ENCODE data around the gene FRS2.

Gene FRS2

DNA sequence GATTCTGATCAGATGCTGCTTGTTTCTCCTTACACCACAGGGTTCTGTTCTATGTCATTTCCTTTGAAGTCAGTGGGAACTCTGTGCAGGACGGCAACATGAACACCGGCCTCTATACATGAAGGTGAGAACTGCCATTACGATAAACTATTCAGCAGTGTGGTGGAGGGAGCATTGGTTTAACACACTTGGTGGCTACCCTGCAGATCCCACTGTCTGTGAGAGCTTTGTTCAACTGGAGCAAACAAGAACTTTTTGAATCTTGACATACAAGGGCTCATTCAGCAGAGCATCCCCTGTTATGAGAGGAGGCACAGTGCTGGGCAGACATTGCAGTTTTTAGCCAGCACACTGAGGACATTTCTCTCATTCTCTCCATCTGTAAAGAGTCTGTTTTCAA, 10.7 kb upstream of the FRS2 start:
- in situ Hi-C loops (cut with HindIII; ENCODE audit: low sequenced_read_pairs), result no loop called here

- in situ Hi-C loops (cut with HindIII; ENCODE audit: low sequenced_read_pairs), result loop anchor here (10.0 kb wide), 1 partner anchor 60 kb away; no protein-coding TSS in a partner anchor
These were observed 5.8 kb upstream of the FRS2 start for GRCh38 chr12:69464428-69464827.

DNA sequence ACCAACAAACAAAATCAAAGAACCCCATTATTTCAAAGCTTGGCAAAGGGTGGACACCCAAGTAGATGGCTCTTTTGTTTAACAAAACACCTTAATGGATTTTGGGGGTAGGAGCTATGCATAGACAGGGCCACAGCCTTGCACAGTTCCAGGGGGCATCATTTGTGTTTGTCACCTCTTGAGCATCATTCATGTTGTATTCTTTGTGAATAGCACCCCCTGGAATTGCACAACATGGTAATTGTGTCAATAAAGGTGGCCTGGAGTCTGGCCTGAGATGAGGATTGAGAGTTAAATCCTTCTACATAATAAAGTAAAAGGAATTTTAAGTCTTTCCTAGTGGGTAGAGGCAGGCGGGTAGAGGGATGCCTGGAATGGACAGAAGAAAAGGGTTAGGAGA, 3.3 kb upstream of the FRS2 start:
- in situ Hi-C loops (cut with HindIII; ENCODE audit: low sequenced_read_pairs), result loop anchor here (10.0 kb wide), 1 partner anchor 62 kb away; no protein-coding TSS in a partner anchor

DNA sequence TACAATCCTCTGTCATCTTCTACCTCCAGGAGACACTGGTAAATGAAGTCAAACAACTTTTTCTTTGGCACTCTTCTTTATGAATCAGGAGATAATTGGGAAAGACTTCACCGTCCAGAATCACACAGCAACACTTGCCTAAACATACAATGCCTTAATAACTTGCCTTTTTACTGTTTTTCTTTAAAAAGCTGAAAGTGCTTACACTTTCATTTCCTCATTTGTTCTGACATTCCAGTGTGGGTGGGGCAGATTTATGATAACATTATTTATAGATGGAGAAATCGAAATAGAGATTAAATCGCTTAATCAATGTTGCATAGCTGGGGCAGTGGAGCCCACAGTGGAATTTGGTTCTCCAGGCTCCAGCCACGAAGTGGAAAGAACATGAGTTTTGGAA, 2.8 kb upstream of the FRS2 start:
- in situ Hi-C loops (cut with HindIII; ENCODE audit: low sequenced_read_pairs), result loop anchor here (10.0 kb wide), 1 partner anchor 63 kb away; no protein-coding TSS in a partner anchor

- in situ Hi-C loops (cut with HindIII; ENCODE audit: low sequenced_read_pairs), result loop anchor here (10.0 kb wide), 1 partner anchor 64 kb away; no protein-coding TSS in a partner anchor
These were observed 1.8 kb upstream of the FRS2 start for GRCh38 chr12:69468237-69469026.

DNA sequence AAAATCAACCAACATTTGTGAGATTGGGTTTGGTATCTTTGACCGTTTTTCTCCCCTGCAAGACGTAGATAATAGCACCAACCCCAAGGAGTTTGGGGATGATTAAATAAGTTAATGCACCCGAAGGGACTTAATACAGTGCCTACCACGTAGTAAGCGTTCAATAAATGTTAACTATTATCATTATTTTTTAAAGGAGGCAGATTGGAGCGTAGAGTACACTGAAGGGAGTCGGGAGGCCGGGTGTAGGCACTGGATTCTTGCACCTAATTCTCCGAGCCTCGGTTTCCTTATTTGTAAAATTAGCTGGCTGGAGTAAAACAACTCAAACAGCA, 367 bp upstream of the FRS2 start:
- in situ Hi-C loops (cut with HindIII; ENCODE audit: low sequenced_read_pairs), result loop anchor here (10.0 kb wide), 1 partner anchor 65 kb away; no protein-coding TSS in a partner anchor

DNA sequence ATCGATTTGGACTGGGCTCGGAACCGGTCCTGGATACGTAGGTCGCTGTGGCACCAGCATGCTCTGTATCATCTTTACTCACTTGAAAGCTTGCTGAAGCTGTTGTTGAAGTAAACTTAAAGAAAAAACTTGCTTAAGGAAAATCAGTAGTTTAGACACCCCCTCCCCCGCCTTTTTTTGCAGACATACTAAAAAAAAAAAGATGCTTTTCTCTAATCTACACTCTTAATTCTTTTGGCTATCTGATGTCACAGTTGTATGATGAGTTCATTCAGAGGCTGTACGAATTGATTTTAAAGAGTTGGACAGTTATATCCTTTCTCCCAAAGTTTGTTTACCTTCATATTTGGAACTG, 865 bp downstream of the FRS2 start:
- in situ Hi-C loops (cut with HindIII; ENCODE audit: low sequenced_read_pairs), result no loop called here

- in situ Hi-C loops (cut with HindIII; ENCODE audit: low sequenced_read_pairs), result no loop called here
These were observed 1.6 kb downstream of the FRS2 start for GRCh38 chr12:69471667-69472385.

DNA sequence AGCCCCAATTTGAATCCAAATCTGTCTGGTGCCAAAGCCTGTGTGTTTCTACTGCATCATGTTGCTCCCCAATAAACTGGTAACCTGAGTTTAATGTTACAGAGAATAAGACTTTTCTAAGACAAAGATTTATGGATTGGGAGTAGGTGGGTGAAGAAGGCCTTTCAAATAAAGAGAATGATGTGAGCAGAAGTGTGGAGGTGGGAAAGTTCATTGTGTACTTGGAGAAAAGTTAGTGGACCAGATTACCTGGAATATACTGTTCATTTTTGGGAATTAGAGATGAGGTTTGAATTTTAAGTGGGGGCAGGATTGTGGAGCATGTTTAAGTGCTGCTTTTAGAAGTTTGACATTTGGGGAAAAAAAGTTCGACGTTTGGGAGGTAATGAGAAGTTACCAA, 3.1 kb downstream of the FRS2 start:
- in situ Hi-C loops (cut with HindIII; ENCODE audit: low sequenced_read_pairs), result no loop called here

DNA sequence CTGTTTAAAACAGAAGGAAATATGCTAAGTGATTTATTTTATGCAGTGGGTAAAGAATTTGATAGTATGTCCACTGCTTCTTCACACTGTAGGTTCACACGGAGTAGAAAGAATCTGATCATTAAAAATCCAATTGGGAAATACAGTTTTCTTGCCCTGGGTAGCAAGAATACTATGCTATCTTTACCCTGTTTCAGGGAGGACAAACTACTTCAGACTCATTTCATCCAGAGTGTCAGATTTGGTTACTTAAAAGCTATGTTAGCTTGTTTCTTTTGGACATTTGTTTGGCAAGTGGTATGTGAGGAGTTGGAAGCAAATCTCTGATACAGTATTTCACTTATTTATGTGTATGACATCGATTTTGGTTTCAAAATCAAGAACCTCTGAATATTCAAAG, 4.3 kb downstream of the FRS2 start:
- in situ Hi-C loops (cut with HindIII; ENCODE audit: low sequenced_read_pairs), result no loop called here

DNA sequence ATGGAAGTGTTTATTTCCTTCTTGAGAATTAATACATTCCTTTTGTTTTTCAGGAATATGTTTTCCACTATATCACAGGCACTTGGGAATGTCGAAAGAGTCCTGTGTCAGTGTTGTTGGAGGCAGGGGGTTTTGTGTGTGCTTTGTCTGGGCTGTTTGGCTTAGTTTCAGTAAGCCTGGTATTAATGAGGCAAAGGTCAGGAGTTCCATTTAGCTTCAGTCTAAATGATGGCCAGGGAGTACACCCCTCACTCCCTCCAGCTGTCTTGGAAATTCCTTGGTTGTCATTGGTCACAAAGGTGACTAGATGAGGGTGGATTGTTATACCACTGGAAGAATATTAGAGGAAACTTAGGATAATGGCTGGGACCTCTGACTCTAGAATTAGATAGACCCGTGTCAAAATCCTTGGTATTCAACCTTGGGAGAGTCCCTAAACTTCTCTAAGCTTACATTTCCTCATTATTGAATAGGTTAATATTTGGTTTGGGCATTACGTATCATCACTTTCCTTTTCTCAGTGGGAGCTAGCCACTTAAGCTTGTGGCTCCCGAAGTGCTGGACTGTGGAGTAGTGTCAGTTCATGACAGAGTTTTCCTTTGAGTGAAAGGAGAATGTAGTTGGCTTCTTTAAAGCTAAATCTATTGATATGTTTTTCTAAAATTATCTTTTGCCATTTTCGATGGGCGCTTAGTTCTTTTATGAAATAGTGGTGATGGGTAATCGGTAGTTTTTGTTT, 5.2 kb downstream of the FRS2 start:
- in situ Hi-C loops (cut with HindIII; ENCODE audit: low sequenced_read_pairs), result no loop called here

- in situ Hi-C loops (cut with HindIII; ENCODE audit: low sequenced_read_pairs), result no loop called here
These were observed 6.3 kb downstream of the FRS2 start for GRCh38 chr12:69476276-69477017.

- in situ Hi-C loops (cut with HindIII; ENCODE audit: low sequenced_read_pairs), result loop anchor here (5.0 kb wide), 1 partner anchor 62 kb away; no protein-coding TSS in a partner anchor
These were observed 9.5 kb downstream of the FRS2 start for GRCh38 chr12:69479675-69480074.

DNA sequence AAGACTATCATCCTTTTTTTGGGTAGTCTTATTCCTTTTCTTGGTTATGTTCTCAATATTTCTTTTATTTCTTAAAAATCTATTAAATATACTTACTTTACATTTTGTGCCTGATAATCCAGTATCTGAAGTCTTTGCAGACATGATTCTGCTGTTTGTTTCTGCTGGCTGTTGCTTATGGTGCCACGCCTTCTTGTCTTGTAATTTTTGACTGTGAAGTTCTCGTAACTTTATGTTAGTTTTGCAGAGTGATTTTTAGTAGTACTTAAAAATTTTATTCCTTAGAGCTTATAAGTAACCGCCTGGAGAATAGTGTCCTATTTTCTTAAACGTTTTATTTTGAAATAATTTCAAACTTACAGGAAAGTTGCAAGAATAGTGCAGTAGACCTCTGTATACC, 10.5 kb downstream of the FRS2 start:
- in situ Hi-C loops (cut with HindIII; ENCODE audit: low sequenced_read_pairs), result loop anchor here (5.0 kb wide), 1 partner anchor 63 kb away; no protein-coding TSS in a partner anchor

GRCh38 chr12:69481133-69481532, 10.9 kb downstream of the FRS2 start:
- in situ Hi-C loops (cut with HindIII; ENCODE audit: low sequenced_read_pairs), result loop anchor here (5.0 kb wide), 1 partner anchor 64 kb away; no protein-coding TSS in a partner anchor

- in situ Hi-C loops (cut with HindIII; ENCODE audit: low sequenced_read_pairs), result loop anchor here (5.0 kb wide), 1 partner anchor 66 kb away; no protein-coding TSS in a partner anchor
These were observed 13.5 kb downstream of the FRS2 start for GRCh38 chr12:69483700-69484099.

DNA sequence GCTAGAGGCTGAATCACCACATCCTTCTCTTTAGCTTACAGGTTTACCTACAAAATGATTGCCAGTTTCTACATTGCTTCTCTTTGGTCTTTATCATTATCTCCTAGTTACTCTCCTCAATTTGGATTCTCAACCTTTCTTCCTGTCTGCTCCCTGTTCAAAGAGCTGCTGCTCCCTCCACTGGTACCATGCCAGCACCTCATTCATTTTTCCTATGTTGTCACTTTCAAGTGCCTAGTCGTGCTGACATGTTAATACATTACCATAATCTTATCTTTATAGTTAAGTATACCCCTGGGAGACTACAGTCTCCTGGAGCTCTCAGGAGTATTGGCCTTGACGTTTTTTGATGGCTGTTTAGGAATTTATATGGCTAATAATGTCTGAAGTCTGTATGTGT, 14.2 kb downstream of the FRS2 start:
- in situ Hi-C loops (cut with HindIII; ENCODE audit: low sequenced_read_pairs), result loop anchor here (5.0 kb wide), 1 partner anchor 67 kb away; no protein-coding TSS in a partner anchor

- in situ Hi-C loops (cut with HindIII; ENCODE audit: low sequenced_read_pairs), result no loop called here
These were observed 20.9 kb downstream of the FRS2 start for GRCh38 chr12:69490920-69491643.

- in situ Hi-C loops (cut with HindIII; ENCODE audit: low sequenced_read_pairs), result no loop called here
These were observed 22.6 kb downstream of the FRS2 start for GRCh38 chr12:69492739-69493138.

DNA sequence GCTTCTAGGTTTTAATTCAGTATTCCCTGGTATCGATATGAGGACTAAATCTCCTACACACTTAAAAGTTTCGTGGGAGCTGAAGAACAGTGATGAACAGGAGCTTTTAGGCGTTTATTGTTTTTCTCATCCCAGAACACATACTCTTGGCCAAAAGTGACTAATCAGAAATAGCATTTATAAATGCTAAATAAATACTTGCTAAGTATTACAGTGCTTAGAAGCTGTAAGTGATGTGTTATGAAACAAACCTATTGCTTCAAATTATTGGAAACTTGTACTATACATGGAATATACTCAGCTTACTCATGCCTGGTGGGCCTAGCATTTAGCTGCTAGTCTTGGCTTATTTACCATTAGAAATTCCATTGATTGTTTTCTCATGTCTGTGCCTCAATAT, 24.9 kb downstream of the FRS2 start:
- in situ Hi-C loops (cut with HindIII; ENCODE audit: low sequenced_read_pairs), result no loop called here

Data from endothelial cell of hepatic sinusoid (primary cell).